Activated T-cell treated with anti-CD3 and anti-CD28 coated beads, Interleukin-2, amount 50 U/mL, for 72 hours (primary cell): ENCODE measurements around the gene SPAG6. TPM values are rescaled to one million over a fixed set of nuclear protein-coding genes. Genes with fewer than 3 reads are reported as not detected.

Source experiments
- ATAC-seq, 2 donors: fragments of 150-1000 bp; cut with Tn5 transposase; replicated peaks in 1 of 2; 2 replicates each; pipeline ENCODE4 v1.10.0; 2021; ENCODE audit warnings: moderate library complexity in 2 of 2, mild to moderate bottlenecking in 1 of 2
- DNase-seq, 2 donors: peaks; one replicate each; pipeline ENCODE4 v3.0.0; 2021 to 2022; ENCODE audit warnings: mixed read lengths in 1 of 2
- H3K27ac Mint-ChIP-seq: one replicate; pipeline ENCODE4 v1.8.0; 2022; ENCODE audit warnings: mild to moderate bottlenecking, moderate library complexity, mixed read lengths
- H3K27me3 Mint-ChIP-seq: one replicate; pipeline ENCODE4 v1.8.0; 2022; ENCODE audit warnings: low read depth, mixed read lengths
- H3K36me3 Mint-ChIP-seq, 2 donors: one replicate each; pipeline ENCODE4 v1.8.0; 2022; ENCODE audit warnings: mixed read lengths in 2 of 2, mild to moderate bottlenecking in 1 of 2; ENCODE audit not compliant: insufficient read depth in 2 of 2
- H3K4me1 Mint-ChIP-seq: one replicate; pipeline ENCODE4 v1.8.0; 2022; ENCODE audit warnings: low read depth, mixed read lengths
- H3K4me3 Mint-ChIP-seq, 2 donors: one replicate each; pipeline ENCODE4 v1.8.0; 2022; ENCODE audit warnings: mild to moderate bottlenecking in 2 of 2, mixed read lengths in 2 of 2, moderate library complexity in 2 of 2
- H3K9me3 Mint-ChIP-seq, 2 donors: one replicate each; pipeline ENCODE4 v1.8.0; 2022; ENCODE audit warnings: mixed read lengths in 2 of 2
- total RNA-seq, 2 donors: library from RNA; stranded (reverse); gene quantifications; one replicate each; pipeline ENCODE4 v1.2.3, GENCODE V29; 2022

The SPAG6 gene
- total RNA-seq, 2 donors from 2014 or later: 0.37 to 0.38 TPM

GRCh38 chr10:22420787-22421517 lies 75.7 kb downstream of the SPAG6 start:
- Mint-ChIP-seq H3K27ac (no peak overlapping the region), H3K4me3 (no peak overlapping the region), H3K36me3 (no peaks in the 10 kb centered on the region), H3K27me3 (no peaks in the 10 kb centered on the region), H3K4me1 (no peaks in the 10 kb centered on the region), H3K9me3 (no peaks in the 10 kb centered on the region)
- ATAC-seq (peak in 1 of 2 donors; percentile 22), DNase-seq (no peak)

- Mint-ChIP-seq H3K27me3 (peaks cover 22% of the 10 kb centered on the region), H3K4me1 (peaks cover 14% of the 10 kb centered on the region), H3K36me3 (no peaks in the 10 kb centered on the region), H3K9me3 (no peaks in the 10 kb centered on the region), H3K27ac (no peak overlapping the region), H3K4me3 (no peak overlapping the region)
- ATAC-seq (no peak), DNase-seq (no peak)
These were observed 81.4 kb downstream of the SPAG6 start for GRCh38 chr10:22426653-22427052.

GRCh38 chr10:22427101-22427500 lies 81.8 kb downstream of the SPAG6 start:
- Mint-ChIP-seq H3K27me3 (peaks cover 22% of the 10 kb centered on the region), H3K4me3 (no peak overlapping the region), H3K27ac (no peak overlapping the region), H3K36me3 (no peaks in the 10 kb centered on the region), H3K9me3 (no peaks in the 10 kb centered on the region), H3K4me1 (peaks cover 14% of the 10 kb centered on the region)
- DNase-seq: peak in 1 of 2 donors; percentile 19
- peak; percentile 63 to 93 for ATAC-seq

GRCh38 chr10:22427890-22428571 lies 82.7 kb downstream of the SPAG6 start:
- no peak for DNase-seq
- peaks cover 22% of the 10 kb centered on the region for H3K27me3 Mint-ChIP-seq

DNA sequence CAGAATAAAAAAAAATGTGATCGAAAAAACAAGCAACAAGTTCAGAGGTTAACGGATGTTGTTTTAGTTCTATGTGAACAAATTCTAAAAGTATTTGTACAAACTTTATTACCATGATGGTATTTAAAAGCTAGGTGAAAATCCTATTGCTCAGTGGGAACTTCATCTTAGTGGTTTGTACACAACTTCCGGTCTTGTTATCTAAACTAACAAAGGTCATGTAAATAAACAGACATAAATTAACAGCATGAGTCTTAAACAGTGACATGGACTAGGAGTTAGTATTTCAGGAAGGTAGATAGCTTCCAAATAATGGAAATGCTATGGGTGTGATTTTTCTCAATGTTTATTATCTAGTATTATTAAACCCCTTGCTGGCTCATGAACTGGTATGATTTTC lies 83.8 kb downstream of the SPAG6 start:
- H3K36me3 Mint-ChIP-seq: no peaks in the 10 kb centered on the region
- DNase-seq: no peak
- peaks cover 28% of the 10 kb centered on the region for H3K4me1 Mint-ChIP-seq

More at GRCh38 chr10:22427890-22428571, 82.7 kb downstream of the SPAG6 start:
- Mint-ChIP-seq H3K9me3 (no peaks in the 10 kb centered on the region), H3K36me3 (no peaks in the 10 kb centered on the region), H3K4me1 (peaks cover 17% of the 10 kb centered on the region), H3K27ac (no peak overlapping the region), H3K4me3 (no peak overlapping the region)
- ATAC-seq: no peak

DNA sequence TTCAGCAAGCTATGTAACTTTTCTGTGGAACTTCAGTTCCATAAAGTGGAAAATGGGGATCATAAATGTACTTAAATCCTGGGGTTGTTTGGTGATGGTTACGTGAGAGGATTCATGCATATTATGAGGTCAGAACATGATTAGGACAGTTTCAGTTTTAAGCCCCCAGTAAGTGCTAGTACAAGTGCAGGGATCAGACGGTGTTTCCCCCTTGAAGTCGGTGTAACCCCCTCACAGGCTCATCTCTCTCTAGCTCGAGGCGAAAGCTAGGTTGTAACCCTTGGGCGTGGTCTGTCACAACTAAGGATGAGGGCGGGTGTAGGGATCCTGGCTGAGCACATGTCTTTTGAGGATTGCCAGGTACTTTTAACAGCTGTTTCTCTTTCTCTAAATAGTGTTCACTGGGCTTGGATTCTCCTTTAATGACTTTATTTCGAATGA lies 84.7 kb downstream of the SPAG6 start:
- H3K4me1 Mint-ChIP-seq: peaks cover 36% of the 10 kb centered on the region
- H3K27ac Mint-ChIP-seq: peak overlapping the region; percentile 47
- H3K36me3 Mint-ChIP-seq: no peaks in the 10 kb centered on the region
- H3K9me3 Mint-ChIP-seq: no peaks in the 10 kb centered on the region
- no peak overlapping the region for H3K4me3 Mint-ChIP-seq
- no peak for DNase-seq
- peaks cover 22% of the 10 kb centered on the region for H3K27me3 Mint-ChIP-seq
- no peak for ATAC-seq

More for the DNA sequence above, 83.8 kb downstream of the SPAG6 start:
- ATAC-seq: no peak
- Mint-ChIP-seq H3K4me3 (no peak overlapping the region), H3K27me3 (peaks cover 22% of the 10 kb centered on the region), H3K27ac (no peak overlapping the region), H3K9me3 (no peaks in the 10 kb centered on the region)

- H3K36me3 Mint-ChIP-seq: no peaks in the 10 kb centered on the region
- H3K27me3 Mint-ChIP-seq: peaks cover 10% of the 10 kb centered on the region
- H3K4me3 Mint-ChIP-seq: peak overlapping the region; percentile 52 to 80
- peaks cover 59% of the 10 kb centered on the region for H3K4me1 Mint-ChIP-seq
- peak overlapping the region; percentile 82 for H3K27ac Mint-ChIP-seq
- peak; percentile 27 to 33 for ATAC-seq
- H3K9me3 Mint-ChIP-seq: no peaks in the 10 kb centered on the region
- DNase-seq: no peak
These were observed 88.6 kb downstream of the SPAG6 start for GRCh38 chr10:22433875-22434274.

DNA sequence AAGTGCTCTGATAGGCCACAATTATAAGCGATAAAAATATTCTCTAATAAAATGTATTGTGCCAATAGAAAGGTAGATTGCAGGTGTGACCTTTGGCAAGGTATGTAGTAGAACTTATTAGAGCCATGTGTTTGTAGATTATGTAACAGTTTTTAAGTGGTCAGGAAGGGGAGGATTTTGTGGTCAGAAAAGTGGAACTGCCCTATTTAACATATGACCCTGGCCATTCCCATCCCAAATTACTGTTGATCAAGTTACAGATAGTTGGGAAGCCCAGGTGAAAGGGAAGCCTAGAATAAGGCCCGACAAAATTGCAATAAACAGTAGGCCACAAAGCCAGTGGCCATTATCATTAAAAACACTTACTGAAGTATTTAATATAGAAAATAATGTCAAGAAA lies 89.2 kb downstream of the SPAG6 start:
- Mint-ChIP-seq H3K4me1 (peaks cover 66% of the 10 kb centered on the region), H3K36me3 (no peaks in the 10 kb centered on the region), H3K27me3 (peaks cover 4% of the 10 kb centered on the region), H3K9me3 (no peaks in the 10 kb centered on the region), H3K27ac (peak overlapping the region; percentile 82), H3K4me3 (no peak overlapping the region)
- ATAC-seq (no peak), DNase-seq (no peak)

DNA sequence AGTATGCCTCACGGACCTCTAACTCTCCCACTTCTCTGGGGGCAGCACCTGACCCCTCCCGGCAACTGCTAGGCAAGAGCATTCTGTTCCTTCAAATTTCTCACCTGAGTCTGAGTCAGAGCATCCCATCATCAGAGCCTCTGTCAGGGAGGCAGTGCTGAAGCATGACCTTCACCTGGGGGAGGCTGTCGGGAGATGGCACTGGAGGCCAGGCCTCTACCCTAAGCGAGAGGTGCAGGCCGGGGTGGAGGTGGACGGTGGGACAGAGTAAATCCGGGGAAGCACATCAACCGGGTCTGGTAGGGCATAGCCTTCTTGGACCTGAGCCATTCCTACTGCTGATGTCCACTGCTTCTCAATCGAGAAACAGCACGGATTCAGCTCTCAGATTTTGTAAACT lies 90.4 kb downstream of the SPAG6 start:
- Mint-ChIP-seq H3K4me3 (peak overlapping the region; percentile 17 to 98), H3K27me3 (no peaks in the 10 kb centered on the region), H3K36me3 (no peaks in the 10 kb centered on the region), H3K9me3 (no peaks in the 10 kb centered on the region), H3K4me1 (peaks cover 68% of the 10 kb centered on the region), H3K27ac (peak overlapping the region; percentile 87)
- ATAC-seq: no peak
- peak in 1 of 2 donors; percentile 10 for DNase-seq

- H3K36me3 Mint-ChIP-seq: no peaks in the 10 kb centered on the region
- peaks cover 5% of the 10 kb centered on the region for H3K27me3 Mint-ChIP-seq
- H3K27ac Mint-ChIP-seq: peak overlapping the region; percentile 87
- peak; percentile 58 to 66 for ATAC-seq
- H3K4me3 Mint-ChIP-seq: peak overlapping the region; percentile 94 to 98
- H3K9me3 Mint-ChIP-seq: no peaks in the 10 kb centered on the region
- H3K4me1 Mint-ChIP-seq: peaks cover 68% of the 10 kb centered on the region
- DNase-seq: peak; percentile 50 to 61
These were observed 91.2 kb downstream of the SPAG6 start for GRCh38 chr10:22436526-22436892.

- DNase-seq (peak; percentile 88 to 89), ATAC-seq (peak; percentile 83 to 84)
- peaks cover 8% of the 10 kb centered on the region for H3K27me3 Mint-ChIP-seq
- no peaks in the 10 kb centered on the region for H3K9me3 Mint-ChIP-seq
- H3K27ac Mint-ChIP-seq: peak overlapping the region; percentile 96
- H3K4me3 Mint-ChIP-seq: peak overlapping the region; percentile 94 to 98
- H3K36me3 Mint-ChIP-seq: no peaks in the 10 kb centered on the region
- peaks cover 68% of the 10 kb centered on the region for H3K4me1 Mint-ChIP-seq
These were observed 91.8 kb downstream of the SPAG6 start for GRCh38 chr10:22436893-22437619.

GRCh38 chr10:22437620-22438588 lies 92.6 kb downstream of the SPAG6 start:
- ATAC-seq (peak; percentile 12 to 15), DNase-seq (peak in 1 of 2 donors; percentile 39)
- peak overlapping the region; percentile 94 to 98 for H3K4me3 Mint-ChIP-seq
- H3K36me3 Mint-ChIP-seq: no peaks in the 10 kb centered on the region
- no peaks in the 10 kb centered on the region for H3K9me3 Mint-ChIP-seq
- peaks cover 67% of the 10 kb centered on the region for H3K4me1 Mint-ChIP-seq
- H3K27ac Mint-ChIP-seq: peak overlapping the region; percentile 96
- H3K27me3 Mint-ChIP-seq: peaks cover 8% of the 10 kb centered on the region
